ENCODE measurements around the gene BMAL1.

The BMAL1 gene

DNA sequence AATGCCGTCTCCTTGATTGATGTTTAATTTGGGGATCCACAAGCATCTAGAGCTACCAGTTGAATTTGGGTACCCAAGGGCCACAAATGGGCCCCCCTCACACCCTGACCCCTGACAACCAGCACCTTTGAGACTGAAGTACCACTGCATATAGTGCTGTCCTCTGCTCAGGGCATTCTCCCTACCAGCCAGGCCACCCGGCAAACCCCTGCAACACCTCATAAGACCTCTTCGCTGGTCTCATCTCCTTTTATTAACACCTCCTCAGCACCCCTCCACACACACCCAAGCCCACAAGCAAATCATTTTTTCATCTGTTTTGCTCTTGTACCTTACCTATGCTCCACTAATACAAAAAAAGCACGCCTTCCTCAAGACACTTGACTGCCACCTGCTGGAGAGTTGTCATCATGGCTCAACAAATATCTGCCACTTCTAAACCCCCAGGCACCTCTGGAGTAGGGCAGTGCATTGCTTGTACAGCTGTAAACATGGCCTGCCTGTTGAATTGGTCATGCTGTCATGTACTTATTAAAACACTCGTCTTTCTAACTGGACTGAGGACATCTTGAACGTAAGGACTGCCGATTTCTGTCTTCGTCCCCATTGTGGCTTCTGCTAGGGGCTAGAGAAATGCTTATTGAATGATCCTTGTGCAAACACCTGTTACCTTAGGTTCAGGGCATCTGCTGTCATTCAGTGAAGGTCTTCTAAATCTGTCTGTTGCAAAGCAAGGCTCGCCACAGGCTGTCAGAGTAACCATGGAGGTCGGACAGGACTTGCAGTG is 66.5 kb downstream of the BMAL1 start:
- DNase-seq (ENCODE audit: low read depth), result peak; percentile 51

DNA sequence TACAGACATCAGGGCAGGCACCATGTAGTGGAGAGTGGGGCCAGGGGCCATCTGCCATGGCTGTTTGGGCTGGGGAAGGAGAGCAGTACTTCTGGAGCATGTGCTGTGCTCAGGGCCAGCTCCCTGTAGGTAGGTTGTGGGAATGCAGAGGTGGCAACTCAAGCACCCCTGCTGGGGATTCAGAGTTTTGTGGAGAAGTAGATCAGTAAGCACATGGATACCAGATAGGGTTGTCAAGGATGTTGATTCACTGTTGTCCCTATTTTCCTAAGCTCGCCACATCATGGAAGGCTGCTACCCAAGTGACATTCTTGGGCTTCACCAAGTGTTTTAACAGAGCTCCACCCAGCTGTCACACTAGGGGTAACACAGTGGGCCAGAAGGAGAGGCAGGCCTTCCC is 67.2 kb downstream of the BMAL1 start:
- DNase-seq (ENCODE audit: low read depth), result no peak

DNA sequence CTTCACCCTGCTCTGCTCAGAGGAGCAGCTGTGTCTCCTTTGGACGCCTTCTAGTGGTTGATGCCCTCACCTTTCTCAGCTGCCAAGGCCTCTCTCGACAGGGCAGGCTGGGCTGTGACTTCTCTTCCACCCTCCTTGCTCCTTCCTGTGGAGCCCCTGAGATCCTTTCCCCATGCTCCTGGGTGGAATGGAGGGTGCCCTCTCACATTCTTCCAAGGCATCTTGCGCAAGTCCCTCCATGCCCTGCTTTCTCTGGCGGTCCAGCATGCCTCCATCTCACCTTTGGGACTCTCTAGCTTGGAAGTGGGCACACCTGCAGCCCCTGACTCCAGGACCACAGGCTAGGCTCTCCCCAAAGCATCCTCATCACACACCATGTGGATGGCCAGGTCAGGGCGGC is 68.9 kb downstream of the BMAL1 start:
- no peak for DNase-seq (ENCODE audit: low read depth)

DNA sequence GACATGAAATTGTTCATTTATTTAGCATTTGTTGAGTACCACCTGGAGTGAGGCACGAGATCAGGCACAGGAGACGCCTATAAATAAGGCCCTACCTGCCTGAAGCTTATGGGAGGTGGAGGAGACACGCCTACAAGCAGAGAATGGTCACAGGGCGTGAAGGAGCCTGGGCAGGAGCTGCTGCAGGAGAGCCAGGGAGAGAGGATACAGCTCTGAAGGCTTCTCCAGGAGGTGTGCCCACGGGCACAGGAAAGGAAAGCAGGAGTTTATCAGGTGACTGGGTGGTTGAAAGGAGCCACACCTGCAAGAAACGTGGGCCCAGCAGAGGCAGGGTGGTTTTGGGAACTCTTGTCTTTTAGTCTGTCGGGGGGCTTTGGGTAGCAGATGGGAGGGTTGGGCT is 70.3 kb downstream of the BMAL1 start:
- DNase-seq (ENCODE audit: low read depth), result no peak

DNA sequence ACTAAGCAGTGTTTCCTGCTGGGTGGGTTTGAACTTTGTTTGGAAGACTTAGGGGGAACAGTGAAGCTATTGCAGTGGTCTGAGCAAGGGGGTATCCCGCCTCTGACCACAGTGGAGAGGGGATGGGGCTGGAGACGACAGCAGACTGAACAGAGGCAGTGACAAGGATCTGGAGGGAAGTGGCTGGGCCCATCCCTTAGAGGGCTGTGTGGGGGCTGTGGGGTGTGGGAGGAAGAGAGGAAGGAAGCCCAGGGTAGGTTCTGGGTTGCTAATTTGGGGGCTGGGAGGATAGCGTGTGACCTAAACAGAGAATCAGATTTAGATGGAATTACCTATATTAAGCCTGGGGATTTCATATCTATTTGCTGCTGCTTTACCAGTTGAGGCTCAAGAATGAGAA is 70.7 kb downstream of the BMAL1 start:
- DNase-seq (ENCODE audit: low read depth), result no peak

DNA sequence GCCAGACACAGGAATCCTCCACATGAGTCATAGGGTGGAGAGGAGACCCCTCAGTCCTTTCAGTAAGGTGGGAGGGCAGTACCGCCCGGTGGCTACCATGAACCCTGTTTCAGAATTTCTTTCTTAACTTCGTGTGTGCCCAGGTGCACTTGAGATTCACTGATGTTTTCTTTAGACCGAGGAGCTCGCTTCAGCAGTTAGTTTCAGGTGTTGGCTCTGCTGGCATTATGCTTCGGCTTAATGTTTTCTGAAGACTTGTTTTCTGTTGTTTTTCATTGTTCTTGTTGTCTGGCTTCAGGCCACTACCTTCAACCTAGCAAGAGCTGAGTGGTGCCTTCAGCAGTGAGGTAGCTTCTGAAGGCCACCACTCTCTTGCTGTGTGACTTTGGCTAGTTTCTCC is 71.5 kb downstream of the BMAL1 start:
- no peak for DNase-seq (ENCODE audit: low read depth)

DNA sequence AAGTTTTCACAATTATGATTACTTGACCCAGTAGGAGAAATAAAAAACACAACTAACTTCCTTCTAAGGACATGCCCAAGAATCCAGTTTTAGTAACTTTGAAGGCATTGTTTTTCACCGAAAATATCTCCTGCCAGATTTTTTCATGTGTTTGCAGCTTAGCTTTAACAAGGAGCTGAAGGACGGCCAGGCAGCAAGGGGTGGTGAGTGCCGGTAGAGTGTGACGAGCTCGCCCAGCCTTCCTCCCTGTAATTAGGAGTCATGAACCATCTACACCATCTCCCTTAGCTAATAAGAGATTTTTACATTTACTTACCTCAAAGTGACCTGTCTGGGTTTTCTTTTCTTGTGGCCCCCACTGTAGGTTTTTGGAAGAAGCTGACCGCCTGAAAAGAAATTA is 72.0 kb downstream of the BMAL1 start:
- DNase-seq (ENCODE audit: low read depth), result no peak

DNA sequence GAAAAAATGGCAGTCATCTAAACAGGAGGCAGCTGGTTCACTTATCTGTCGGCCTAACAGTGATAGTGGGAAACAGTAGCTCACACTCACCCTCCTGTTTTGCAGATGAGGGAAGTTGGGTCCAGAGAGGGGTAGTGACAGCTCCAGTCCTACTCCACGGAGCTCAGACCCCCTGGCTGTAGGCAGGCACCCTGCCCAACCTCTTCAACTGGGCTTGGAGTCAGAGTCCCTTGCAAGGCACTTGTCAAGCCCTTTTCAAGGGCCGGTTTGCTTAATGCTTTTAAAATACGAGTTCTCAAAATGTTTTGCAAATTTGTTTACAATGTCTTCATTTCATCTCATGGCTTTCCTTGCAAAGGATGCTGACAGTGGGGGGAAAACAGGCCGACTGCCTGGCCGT is 75.1 kb downstream of the BMAL1 start:
- DNase-seq (ENCODE audit: low read depth), result no peak

DNA sequence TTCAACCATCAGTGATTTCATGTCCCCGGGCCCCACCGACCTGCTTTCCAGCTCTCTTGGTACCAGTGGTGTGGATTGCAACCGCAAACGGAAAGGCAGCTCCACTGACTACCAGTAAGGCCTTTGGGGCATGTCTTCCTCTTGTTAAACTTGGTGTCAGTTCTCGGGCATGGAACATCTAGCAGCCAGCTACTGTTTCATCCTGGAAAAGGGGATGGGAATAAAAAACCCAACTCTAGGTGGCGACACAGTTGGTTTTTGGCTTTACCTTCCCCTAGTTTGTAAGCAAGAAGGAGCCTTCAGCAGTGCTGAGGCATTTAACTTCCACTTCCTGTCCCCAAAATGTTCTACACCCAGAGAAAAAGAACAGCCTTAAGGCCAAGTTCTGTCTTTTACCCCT is 76.7 kb downstream of the BMAL1 start:
- no peak for DNase-seq (ENCODE audit: low read depth)

DNA sequence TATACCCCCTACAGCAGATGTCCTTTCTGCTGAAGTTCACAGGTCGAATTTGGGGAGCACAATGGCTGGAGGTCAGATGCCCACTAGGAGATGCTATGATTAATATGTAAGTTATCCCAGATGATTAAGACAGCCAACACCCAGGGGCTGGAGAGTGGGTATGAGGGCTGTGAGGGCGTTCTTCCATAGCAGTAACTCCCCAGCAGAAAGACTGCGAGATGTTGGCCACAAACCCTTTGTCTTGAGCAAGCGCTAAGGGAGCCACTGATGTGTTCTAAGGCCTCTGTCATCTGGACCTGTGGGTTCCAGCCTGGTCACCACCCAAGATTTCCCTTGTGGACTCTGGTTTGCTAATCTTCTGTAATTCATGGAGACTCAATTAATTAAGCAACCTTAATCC is 77.6 kb downstream of the BMAL1 start:
- no peak for DNase-seq (ENCODE audit: low read depth)

DNA sequence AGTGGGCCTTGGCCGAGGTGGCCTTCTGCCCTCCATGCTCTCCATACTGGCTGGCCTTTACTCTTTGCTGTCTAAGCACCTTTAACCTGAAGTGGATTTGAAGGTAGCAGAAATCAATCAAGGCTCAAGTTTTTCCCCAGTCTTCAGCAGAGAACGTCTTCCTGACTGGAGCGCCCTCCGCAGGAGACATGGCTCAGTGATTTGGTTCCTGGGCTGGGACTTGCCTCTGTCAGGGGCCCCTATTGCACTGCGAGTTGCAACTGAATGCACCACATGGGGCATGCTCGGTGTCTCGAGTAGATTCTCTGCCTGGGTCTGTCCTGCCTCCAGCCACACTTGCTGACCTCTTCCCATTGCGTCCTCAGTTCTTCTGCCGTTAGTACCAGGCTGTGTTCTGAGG is 79.6 kb downstream of the BMAL1 start:
- DNase-seq (ENCODE audit: low read depth), result no peak

DNA sequence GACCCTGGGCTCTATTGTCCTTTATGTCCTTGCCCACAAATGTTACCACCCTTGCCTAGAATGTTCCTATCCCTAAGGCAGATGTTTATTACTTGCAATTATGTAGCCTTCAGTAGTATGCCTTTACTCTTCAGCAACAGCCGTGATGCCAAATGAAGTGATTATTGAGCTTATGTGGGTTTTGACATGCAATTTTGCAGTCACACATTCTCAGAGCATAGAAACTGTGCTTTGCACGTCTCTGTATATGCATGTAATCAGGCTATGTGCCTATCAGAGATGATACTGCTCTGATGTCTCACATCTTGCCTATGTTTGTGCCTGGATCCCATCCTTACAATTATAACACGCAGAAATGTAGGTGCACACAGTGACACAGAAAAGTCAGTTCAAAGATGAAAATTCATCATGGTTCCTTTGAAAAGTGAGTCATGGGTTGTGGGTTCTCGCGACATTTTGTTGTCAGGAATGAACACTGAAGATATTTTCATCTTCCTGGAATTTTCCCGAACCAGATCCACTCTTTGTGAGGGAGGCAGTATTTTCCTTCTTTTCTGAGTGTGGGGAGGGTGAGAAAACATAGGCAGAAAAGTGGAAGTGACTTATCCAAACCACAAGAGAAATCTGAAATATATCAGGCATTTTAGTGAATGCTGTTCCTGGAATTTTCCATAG is 81.1 kb downstream of the BMAL1 start:
- no peak for DNase-seq (ENCODE audit: low read depth)

DNA sequence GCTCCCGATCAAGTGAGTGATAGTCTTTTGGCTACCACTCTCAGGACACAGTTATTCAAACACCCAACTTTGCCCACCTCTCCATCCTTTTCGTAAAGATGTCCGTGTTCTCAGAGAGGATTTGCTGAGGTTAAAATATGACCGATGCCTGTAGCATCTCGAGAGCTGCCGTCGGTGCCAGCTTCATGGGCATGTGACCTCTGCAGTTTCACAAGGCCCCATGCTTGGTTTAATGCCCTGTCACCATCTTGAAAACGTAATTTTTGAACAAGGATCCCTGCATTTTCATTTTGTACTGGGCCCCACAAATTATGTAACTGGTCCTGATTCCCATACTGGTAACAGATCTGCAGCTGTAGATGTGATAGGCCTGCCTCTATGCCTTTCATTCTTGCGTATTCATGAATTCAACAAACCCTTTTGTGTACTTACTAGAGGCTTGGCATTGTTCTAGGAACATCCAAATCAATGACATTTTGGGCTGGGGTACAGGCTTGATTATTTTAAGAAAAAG is 85.1 kb downstream of the BMAL1 start:
- DNase-seq (ENCODE audit: low read depth), result no peak

DNA sequence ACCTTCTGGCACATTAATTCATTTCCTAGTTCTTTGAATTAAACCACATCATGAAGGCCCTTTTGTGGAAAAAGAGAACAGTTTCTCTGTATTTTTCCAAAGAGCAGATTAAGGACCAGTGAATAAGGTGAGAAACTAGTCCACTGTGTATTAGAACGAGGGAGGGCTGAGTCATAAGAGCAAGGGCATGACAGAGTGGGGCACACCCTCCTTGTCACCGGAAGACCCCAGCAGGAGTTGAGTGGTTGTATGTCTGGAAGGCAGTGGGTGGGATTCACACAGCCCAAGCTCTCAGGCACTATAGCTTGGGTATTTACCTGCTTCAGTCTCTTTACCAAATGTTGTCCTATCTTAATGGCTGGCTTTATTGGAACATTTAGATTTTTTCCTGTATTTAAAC is 86.8 kb downstream of the BMAL1 start:
- DNase-seq (ENCODE audit: low read depth), result no peak

DNA sequence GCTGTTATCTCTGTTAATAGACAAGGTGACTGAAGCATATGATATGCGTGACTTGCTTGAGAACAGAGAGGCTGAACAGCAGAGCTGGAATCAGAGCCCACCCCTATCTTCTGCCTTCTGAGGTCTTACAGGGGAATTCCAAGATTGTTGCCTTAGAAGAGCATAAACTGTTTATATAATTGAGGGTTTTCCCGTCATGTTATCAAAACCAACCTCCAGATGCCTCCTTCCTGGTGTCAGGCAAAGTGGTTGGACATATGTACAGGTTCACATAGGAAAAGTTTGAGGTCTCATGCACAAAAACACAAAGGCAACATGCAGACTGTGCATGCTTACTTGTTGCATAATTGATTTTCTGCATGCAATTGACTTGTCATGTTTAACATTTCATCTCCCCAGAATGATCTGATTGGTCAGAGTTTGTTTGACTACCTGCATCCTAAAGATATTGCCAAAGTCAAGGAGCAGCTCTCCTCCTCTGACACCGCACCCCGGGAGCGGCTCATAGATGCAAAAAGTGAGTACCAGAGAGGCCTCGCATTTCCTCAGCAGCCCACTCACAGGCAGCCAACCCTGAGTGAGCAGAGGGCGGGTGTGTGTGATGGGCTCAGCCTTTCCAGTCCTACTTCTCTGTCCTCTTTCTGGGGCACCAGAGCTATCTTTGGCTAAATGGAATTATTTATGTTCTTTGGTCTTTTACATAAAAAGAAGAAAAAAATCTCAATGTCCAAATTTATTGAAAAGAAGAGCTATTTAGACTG is 88.9 kb downstream of the BMAL1 start:
- no peak for DNase-seq (ENCODE audit: low read depth)

DNA sequence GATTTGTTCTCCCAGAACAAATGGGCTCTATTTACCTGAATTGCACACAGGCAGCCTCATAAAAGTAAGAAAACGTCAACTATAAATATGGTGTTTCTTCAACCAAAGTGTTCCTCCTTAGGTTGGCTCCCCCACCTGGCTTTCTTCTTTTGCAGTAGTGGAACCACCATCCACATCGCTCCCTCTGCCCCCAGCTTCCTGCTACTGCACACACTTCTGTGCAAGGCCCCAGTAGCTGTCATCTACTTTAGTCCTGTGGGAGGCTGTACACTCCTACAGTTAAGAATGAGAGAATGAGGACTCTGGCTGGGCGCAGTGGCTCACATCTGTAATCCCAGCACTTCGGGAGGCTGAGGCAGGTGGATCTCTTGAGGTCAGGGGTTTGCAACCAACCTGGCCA is 89.5 kb downstream of the BMAL1 start:
- DNase-seq (ENCODE audit: low read depth), result no peak

DNA sequence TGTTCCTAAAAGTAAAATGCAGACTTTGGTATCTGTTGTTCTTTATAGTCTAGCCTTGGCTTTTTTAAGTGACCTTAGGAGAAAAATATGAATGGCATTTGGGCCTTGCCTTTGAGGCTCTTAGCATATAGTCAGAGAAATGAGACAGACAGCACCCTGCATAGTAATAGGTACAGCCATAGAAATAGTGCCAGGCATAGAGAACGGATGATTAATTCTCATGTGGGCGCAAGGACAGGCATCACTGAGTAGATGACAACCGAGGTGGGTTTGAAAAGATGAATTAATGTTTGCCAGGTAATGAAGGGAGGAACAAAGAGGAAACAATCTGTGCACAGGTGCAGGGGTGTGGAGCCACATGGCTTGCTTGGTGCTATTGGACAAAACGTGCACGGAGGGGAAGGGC is 90.5 kb downstream of the BMAL1 start:
- no peak for DNase-seq (ENCODE audit: low read depth)

DNA sequence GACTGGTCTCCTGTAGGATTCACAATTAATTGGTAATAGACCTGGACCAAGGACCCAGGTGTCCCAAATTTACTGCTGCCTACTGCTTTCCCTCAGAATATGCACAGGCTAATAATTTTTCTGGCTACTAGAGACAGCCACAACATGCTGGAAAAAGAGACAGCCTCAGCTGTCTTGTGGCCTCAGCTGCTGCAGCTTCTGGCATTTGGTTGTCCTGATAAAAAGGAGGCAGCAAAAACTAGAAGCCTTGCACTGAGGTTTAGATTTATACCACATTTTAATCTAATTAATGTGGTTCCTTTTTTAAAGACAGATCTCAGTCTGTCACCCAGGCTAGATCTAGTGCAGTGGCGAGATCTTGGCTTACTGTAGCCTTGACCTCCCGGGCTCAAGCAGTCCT is 95.6 kb downstream of the BMAL1 start:
- DNase-seq (ENCODE audit: low read depth), result no peak

DNA sequence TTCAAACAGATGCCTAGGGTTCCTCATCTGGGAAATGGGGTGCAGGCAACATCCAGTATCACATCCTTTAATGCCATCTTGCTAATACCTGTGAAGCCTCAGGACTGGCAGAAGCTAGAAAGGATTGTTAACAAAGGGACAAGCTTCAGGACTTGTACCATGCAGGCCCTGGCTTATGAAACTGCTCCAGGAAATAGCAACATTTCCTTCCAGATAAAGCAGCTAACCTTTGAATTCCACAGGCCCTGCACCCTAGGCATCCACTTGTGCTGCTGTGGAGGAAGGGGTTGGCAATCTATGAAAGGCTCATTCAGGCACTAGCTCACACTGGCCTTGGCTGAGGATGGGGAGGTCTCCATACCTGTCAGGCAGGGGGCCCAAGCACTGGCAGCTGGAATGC is 98.2 kb downstream of the BMAL1 start:
- no peak for DNase-seq (ENCODE audit: low read depth)

DNA sequence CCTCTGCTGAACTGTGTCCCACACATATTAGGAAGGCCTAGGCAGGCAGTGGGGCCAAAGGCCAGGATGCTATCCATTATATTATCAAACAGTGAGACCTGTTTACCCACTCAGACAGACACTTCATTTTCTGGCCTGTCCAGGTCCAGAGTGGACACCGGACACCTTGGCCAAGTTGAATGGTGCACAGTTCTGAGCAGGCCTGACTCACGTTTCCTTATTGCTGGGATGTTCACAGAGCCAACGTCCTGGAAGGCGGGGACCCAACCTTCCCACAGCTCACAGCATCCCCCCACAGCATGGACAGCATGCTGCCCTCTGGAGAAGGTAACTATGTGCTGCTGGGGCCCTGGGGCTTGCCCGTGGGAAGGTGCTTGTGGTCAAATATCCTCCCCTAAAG is 98.8 kb downstream of the BMAL1 start:
- no peak for DNase-seq (ENCODE audit: low read depth)

DNA sequence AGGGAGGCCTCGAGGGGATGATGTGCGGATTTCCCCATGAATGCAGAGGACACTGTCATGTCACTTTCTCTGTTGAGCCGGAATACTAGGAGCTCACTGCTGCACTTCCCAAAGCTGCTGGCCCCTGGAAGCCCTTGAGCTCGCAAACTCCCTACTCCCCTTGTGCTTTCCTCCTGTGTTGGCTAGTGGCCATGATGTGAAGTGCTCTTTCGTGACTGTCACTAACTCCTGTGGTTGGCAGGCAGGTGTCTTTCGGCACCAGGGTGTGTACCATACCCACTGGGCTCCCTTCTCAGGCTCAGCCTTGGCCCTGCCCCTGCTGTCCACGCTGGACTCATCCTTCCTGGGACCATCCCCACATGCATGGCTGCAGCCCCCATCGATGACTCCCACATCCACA is 99.2 kb downstream of the BMAL1 start:
- DNase-seq (ENCODE audit: low read depth), result no peak

DNA sequence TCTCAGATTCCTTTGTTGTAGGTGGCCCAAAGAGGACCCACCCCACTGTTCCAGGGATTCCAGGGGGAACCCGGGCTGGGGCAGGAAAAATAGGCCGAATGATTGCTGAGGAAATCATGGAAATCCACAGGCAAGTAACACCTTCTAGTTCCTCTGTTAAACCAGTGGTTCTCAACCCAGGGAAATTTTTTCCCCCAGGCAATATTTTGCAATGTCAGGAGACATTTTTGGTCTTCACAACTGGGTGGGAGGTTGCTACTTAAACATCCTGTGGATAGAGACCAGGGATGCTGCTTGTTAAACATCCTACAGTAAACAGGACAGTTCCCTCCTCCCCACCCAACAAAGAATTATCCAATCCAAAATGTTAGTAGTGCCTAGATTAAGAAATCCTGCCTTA is 100.7 kb downstream of the BMAL1 start:
- DNase-seq (ENCODE audit: low read depth), result no peak

DNA sequence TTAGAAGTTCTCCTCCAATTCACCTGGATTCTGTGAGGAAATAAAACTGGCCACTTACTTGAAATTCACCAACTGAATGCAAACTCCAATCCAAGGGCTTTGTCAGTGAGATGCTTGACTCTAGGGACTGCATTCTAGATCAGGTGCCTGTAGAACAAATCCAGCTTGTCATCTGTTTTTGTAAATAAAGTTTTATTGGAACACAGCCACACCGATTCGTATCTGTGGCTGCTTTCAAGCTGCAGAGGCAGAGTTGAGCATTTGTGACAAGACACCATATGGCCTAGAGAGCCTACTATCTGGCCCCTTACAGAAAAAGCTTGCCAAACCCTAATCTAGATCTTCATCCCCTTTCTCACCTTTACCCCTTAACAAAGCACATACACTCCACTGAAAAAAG is 103.1 kb downstream of the BMAL1 start:
- DNase-seq (ENCODE audit: low read depth), result no peak
